ENCODE data around the gene PDXK.

Gene PDXK

GRCh38 chr21:43744725-43745124 lies 25.8 kb downstream of the PDXK start:
- no peak for DNase-seq

GRCh38 chr21:43745772-43746517 lies 27.0 kb downstream of the PDXK start:
- no peak for DNase-seq

GRCh38 chr21:43748622-43749021 lies 29.7 kb downstream of the PDXK start:
- no peak for DNase-seq

GRCh38 chr21:43749651-43750262 lies 30.8 kb downstream of the PDXK start:
- no peak for DNase-seq

GRCh38 chr21:43750339-43751033 lies 31.6 kb downstream of the PDXK start:
- no peak for DNase-seq

GRCh38 chr21:43751955-43752591 lies 33.1 kb downstream of the PDXK start:
- no peak for DNase-seq

- DNase-seq: no peak
Measured at GRCh38 chr21:43752758-43753438, 34.0 kb downstream of the PDXK start.

- no peak for DNase-seq
Measured at GRCh38 chr21:43753439-43753799, 34.5 kb downstream of the PDXK start.

GRCh38 chr21:43754948-43755781 lies 36.2 kb downstream of the PDXK start:
- DNase-seq: no peak

GRCh38 chr21:43755820-43756594 lies 37.1 kb downstream of the PDXK start:
- no peak for DNase-seq

- no peak for DNase-seq
Measured at GRCh38 chr21:43757601-43758000, 38.7 kb downstream of the PDXK start.

- no peak for DNase-seq
Measured at GRCh38 chr21:43758111-43758641, 39.2 kb downstream of the PDXK start.

GRCh38 chr21:43758811-43759210 lies 39.9 kb downstream of the PDXK start:
- no peak for DNase-seq

- no peak for DNase-seq
Measured at GRCh38 chr21:43759651-43760050, 40.7 kb downstream of the PDXK start.

GRCh38 chr21:43760391-43760958 lies 41.5 kb downstream of the PDXK start:
- DNase-seq: no peak

GRCh38 chr21:43761886-43762285 lies 43.0 kb downstream of the PDXK start:
- DNase-seq: no peak

- no peak for DNase-seq
Measured at GRCh38 chr21:43762303-43763128, 43.6 kb downstream of the PDXK start.

GRCh38 chr21:43763901-43764523 lies 45.1 kb downstream of the PDXK start:
- DNase-seq: no peak
